Measurements from ENCODE around the gene AURKA. TPM values are rescaled to one million over a fixed set of nuclear protein-coding genes. Genes with fewer than 3 reads are reported as not detected.

Gene AURKA
- total and polyA plus RNA-seq, 2 of the 8 experiments (the other 6 are each of a cell fraction or from before 2014, with no cell fraction given) = 45.8 to 84.8 TPM

DNA sequence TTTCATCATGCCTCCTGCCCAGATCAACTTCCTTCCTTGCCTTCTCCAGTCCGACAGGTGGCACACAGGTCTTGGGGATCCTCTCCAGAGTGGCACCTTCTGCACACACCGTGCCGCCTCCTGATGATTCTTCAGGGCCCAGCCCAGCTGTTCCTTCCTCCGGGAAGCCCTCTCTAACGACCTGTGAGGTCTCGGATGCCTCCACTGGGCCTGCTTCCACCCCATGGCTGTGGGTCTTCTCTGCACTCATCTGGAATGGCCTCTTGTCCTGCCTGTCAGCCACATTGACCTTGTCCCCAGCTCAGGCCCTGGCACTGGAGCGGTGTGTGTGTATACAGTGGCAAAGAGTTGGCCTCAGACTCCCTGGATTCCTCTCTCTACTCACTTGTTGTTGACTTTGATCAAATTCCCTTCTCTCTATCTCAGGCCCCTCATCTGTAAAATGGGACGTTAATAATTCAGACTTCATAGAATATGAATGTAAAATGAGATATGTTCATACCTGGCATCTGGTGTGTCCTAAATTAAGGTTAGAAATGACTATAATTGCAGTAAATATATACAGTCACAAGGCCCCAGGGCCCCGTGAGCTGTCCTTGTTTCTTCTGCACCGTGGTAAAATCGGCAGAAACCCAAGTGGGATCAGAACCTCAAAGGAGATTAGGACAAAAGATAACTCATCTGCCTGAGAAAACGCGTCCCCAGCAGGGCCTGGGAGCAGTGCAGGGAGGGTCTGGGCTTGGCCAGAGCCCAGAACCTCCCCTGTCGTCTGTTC, 31.7 kb downstream of the AURKA start:
- H4K91ac ChIP-seq (replicated peaks; ENCODE audit: insufficient read length, low read length) = no peak overlapping the region
- peak overlapping the region; percentile 39; the same call in 1 of the 2 replicates for H2BK12ac ChIP-seq (ENCODE audit: low read depth, low read length)
- H3K36me3 ChIP-seq (ENCODE audit: control insufficient read depth in 2 of 4, insufficient read depth in 4 of 4, low read length in 3 of 4) = no peaks in the 10 kb centered on the region
- peak overlapping the region; percentile 66 to 83; a peak in 3 of 4 replicates for H3K4me2 ChIP-seq (ENCODE audit: insufficient read depth in 1 of 2, low read depth in 2 of 2, low read length in 2 of 2)
- H3K4ac ChIP-seq (replicated peaks; ENCODE audit: insufficient read length, low read depth, low read length) = no peak overlapping the region
- H2BK20ac ChIP-seq (ENCODE audit: low read length) = 0 out of 2 replicates have a peak overlapping the region, but pooled peaks have one; percentile 61
- no peak overlapping the region for H3K27ac ChIP-seq (ENCODE audit: low read depth, low read length)
- H3K23ac ChIP-seq (ENCODE audit: insufficient read length) = no peak overlapping the region
- no peak overlapping the region for H4K5ac ChIP-seq (ENCODE audit: insufficient read length, low read depth, low read length)
- H3K9me3 ChIP-seq (ENCODE audit: insufficient read depth in 2 of 2, low read depth in 1 of 2, low read length in 1 of 2) = no peaks in the 10 kb centered on the region
- H2BK15ac ChIP-seq (ENCODE audit: low read length) = no peak overlapping the region
- peak overlapping the region; percentile 45; the same call in 1 of the 2 replicates for H4K8ac ChIP-seq (ENCODE audit: extremely low read depth, insufficient read depth, low read length)
- H3K27me3 ChIP-seq (replicated peaks in 1 of 4; ENCODE audit: control insufficient read depth in 3 of 4, extremely low read depth in 1 of 4, insufficient read depth in 3 of 4, low read length in 3 of 4) = peaks cover 0 to 11% (median 8%) of the 10 kb centered on the region in 4 experiments; a peak in 4 of 7 replicates
- peaks cover 9% of the 10 kb centered on the region; the same call in 1 of the 2 replicates for H3K23me2 ChIP-seq (ENCODE audit: low read depth, low read length)
- H3K4me1 ChIP-seq (replicated peaks in 1 of 4; ENCODE audit: control insufficient read depth in 3 of 4, insufficient read depth in 4 of 4, low read length in 3 of 4) = peaks cover 4 to 11% (median 6%) of the 10 kb centered on the region in 4 experiments
- 0 out of 2 replicates have a peak overlapping the region, but pooled peaks have one; percentile 40 for H3K18ac ChIP-seq (ENCODE audit: extremely low read depth, low read length)
- WGBS, 2 experiments (ENCODE audit: extremely low coverage in 1 of 2, insufficient coverage in 1 of 2, insufficient read length in 1 of 2, insufficient replicate concordance in 2 of 2, low coverage in 1 of 2, low lambda C conversion rate in 2 of 2, missing lambda C conversion rate in 1 of 2) = 85% methylated on average over 12 of the region's 14 CpGs; no CpG with 5 or more reads in 1 of the 2 experiments
- no peak overlapping the region for H3K56ac ChIP-seq (replicated peaks; ENCODE audit: insufficient read length, low read depth, low read length)
- CTCF ChIA-PET (ENCODE audit: partially characterized antibody) = interaction anchor here (0.7 to 0.9 kb wide), 2 partner anchors 17 to 34 kb away, joined by 3 to 4 read pairs; no protein-coding TSS in a partner anchor
- no peaks in the 10 kb centered on the region for H3K79me1 ChIP-seq (ENCODE audit: low read depth, low read length)
- peak overlapping the region; percentile 18; the same call in 1 of the 2 replicates for H2BK5ac ChIP-seq (ENCODE audit: low read depth, low read length)
- H3K14ac ChIP-seq (ENCODE audit: insufficient read length) = no peak overlapping the region
- no peaks in the 10 kb centered on the region for H3K79me2 ChIP-seq (ENCODE audit: control insufficient read depth in 1 of 2, insufficient read depth in 2 of 2, low read length in 2 of 2)
- no peak for FAIRE-seq
- peak overlapping the region in 1 of 4 experiments; percentile 94; a peak in 1 of 8 replicates for H3K4me3 ChIP-seq (ENCODE audit: extremely low read depth in 1 of 4, insufficient read depth in 2 of 4, low read depth in 3 of 4, low read length in 4 of 4)
- DNase-seq (ENCODE audit: low read depth in 1 of 2, low spot score in 2 of 2) = no peak
- no peak overlapping the region for H2BK120ac ChIP-seq (replicated peaks; ENCODE audit: low read depth, low read length)
- H2AFZ ChIP-seq (ENCODE audit: low read length) = no peak overlapping the region
- peaks cover 0 to 10% of the 10 kb centered on the region in 2 experiments for H4K20me1 ChIP-seq (replicated peaks in 1 of 2; ENCODE audit: control insufficient read depth in 1 of 2, insufficient read depth in 2 of 2, low read length in 2 of 2)
- POLR2A ChIA-PET (ENCODE audit: partially characterized antibody) = interaction anchor here (1.0 to 2.3 kb wide), 2 partner anchors 12 to 32 kb away, joined by 3 to 10 read pairs; partner anchors contain the start of genes AURKA and CSTF1
- H2AK5ac ChIP-seq (ENCODE audit: low read depth, low read length) = 0 out of 2 replicates have a peak overlapping the region, but pooled peaks have one; percentile 56
- no peak overlapping the region for H3K9ac ChIP-seq (replicated peaks in 1 of 4; ENCODE audit: extremely low read depth in 1 of 4, low read depth in 3 of 4, low read length in 3 of 4)
- no peak for TF ChIP-seq PHF8 (conservative IDR thresholded peaks at IDR 0.05; ENCODE audit: low read depth, low read length)
- no peak for TF ChIP-seq ZNF274 (IDR thresholded peaks at IDR 0.05; ENCODE audit: borderline replicate concordance, extremely low read depth, low read length)
- no peak for TF ChIP-seq EP300 (IDR thresholded peaks at IDR 0.05; ENCODE audit: borderline replicate concordance in 1 of 2, low read depth in 2 of 2, low read length in 2 of 2)
- no peak for TF ChIP-seq SP4 (IDR thresholded peaks at IDR 0.05; ENCODE audit: low read length)
- TF ChIP-seq BACH1 (IDR thresholded peaks at IDR 0.05; ENCODE audit: low read length) = no peak
- no peak for TF ChIP-seq KDM1A (IDR thresholded peaks at IDR 0.05; ENCODE audit: borderline replicate concordance, low read length)
- TF ChIP-seq, protein P1, sequence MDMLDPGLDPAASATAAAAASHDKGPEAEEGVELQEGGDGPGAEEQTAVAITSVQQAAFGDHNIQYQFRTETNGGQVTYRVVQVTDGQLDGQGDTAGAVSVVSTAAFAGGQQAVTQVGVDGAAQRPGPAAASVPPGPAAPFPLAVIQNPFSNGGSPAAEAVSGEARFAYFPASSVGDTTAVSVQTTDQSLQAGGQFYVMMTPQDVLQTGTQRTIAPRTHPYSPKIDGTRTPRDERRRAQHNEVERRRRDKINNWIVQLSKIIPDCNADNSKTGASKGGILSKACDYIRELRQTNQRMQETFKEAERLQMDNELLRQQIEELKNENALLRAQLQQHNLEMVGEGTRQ (IDR thresholded peaks at IDR 0.05; ENCODE audit: low read length) = no peak
- TF ChIP-seq TEAD4 (IDR thresholded peaks at IDR 0.05; ENCODE audit: low read depth, low read length) = no peak
- TF ChIP-seq KDM4A (IDR thresholded peaks at IDR 0.05; ENCODE audit: low read depth, low read length, severe bottlenecking) = no peak
- no peak for TF ChIP-seq SP1 (IDR thresholded peaks at IDR 0.05; ENCODE audit: low read depth, low read length)

Measured in H1 (cell line).